ENCODE data around the gene NKAIN4. TPM values are rescaled to one million over a fixed set of nuclear protein-coding genes. Genes with fewer than 3 reads are reported as not detected.

NKAIN4 gene
- total and polyA plus RNA-seq, 2 donors (not counting 1 experiment from before 2014, with no cell fraction given) = not detected

DNA sequence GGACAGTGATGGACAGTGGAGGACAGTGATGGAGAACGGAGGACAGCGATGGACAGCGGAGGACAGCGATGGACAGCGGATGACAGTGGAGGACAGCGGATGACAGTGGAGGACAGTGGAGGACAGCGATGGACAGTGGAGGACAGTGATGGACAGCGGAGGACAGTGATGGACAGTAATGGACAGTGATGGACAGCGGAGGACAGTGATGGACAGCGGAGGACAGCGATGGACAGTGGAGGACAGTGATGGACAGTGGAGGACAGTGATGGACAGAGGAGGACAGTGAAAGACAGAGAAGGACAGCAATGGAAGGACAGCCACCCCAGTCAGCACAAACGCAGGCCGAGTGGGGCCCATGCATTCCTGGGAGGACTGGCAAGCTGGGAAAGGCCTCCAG lies 3.4 kb upstream of the NKAIN4 start:
- peaks cover 44% of the 10 kb centered on the region for H3K27me3 Mint-ChIP-seq
- H3K27ac Mint-ChIP-seq = no peak overlapping the region
- DNase-seq = no peak
- Histone ChIP-seq H3K79me2 (ENCODE audit: control insufficient read depth, insufficient read depth, low read length) (no peaks in the 10 kb centered on the region), H3K27ac (ENCODE audit: low read length in 2 of 2) (no peak overlapping the region), H3K27me3 (replicated peaks in 1 of 4; ENCODE audit: control extremely low read depth in 1 of 4, control insufficient read depth in 3 of 4, insufficient read depth in 4 of 4, low read length in 3 of 4) (peaks cover 0 to 47% (median 13%) of the 10 kb centered on the region in 4 experiments), H4K20me1 (ENCODE audit: control insufficient read depth, insufficient read depth, low read length, poor library complexity, severe bottlenecking) (no peaks in the 10 kb centered on the region), H3K36me3 (replicated peaks in 1 of 2; ENCODE audit: control extremely low read depth in 1 of 2, control insufficient read depth in 1 of 2, extremely low read depth in 1 of 2, insufficient read depth in 2 of 2, low read length in 1 of 2) (no peaks in the 10 kb centered on the region), H3K9me3 (ENCODE audit: control extremely low read depth in 1 of 3, control insufficient read depth in 2 of 3, insufficient read depth in 1 of 3, low read length in 2 of 3) (no peaks in the 10 kb centered on the region), H3K9ac (ENCODE audit: low read length) (no peak overlapping the region), H3K4me3 (ENCODE audit: control extremely low read depth in 1 of 5, extremely low read depth in 1 of 5, insufficient read depth in 1 of 5, low read depth in 2 of 5, low read length in 4 of 5) (no peak overlapping the region), H3K4me2 (replicated peaks; ENCODE audit: low read depth, low read length, poor library complexity, severe bottlenecking) (no peak overlapping the region), H3K4me1 (ENCODE audit: control insufficient read depth in 2 of 2, insufficient read depth in 2 of 2, low read length in 2 of 2) (peaks cover 8 to 11% of the 10 kb centered on the region in 2 donors), H2AFZ (ENCODE audit: insufficient read depth, low read depth, low read length, poor library complexity, severe bottlenecking) (no peak overlapping the region)
- WGBS (ENCODE audit: insufficient coverage) = 93% methylated on average over 8 of the region's 13 CpGs
- ATAC-seq (ENCODE audit: low read depth) = no peak
- peaks cover 8% of the 10 kb centered on the region for H3K4me1 Mint-ChIP-seq
- no peak overlapping the region for H3K4me3 Mint-ChIP-seq
- ChIA-PET POLR2A (no interaction called here), CTCF (no interaction called here)
- intact Hi-C loops (cut with micrococcal nuclease) = no loop called here
- no peaks in the 10 kb centered on the region for H3K9me3 Mint-ChIP-seq (ENCODE audit: insufficient read depth)
- TF ChIP-seq, protein P1, sequence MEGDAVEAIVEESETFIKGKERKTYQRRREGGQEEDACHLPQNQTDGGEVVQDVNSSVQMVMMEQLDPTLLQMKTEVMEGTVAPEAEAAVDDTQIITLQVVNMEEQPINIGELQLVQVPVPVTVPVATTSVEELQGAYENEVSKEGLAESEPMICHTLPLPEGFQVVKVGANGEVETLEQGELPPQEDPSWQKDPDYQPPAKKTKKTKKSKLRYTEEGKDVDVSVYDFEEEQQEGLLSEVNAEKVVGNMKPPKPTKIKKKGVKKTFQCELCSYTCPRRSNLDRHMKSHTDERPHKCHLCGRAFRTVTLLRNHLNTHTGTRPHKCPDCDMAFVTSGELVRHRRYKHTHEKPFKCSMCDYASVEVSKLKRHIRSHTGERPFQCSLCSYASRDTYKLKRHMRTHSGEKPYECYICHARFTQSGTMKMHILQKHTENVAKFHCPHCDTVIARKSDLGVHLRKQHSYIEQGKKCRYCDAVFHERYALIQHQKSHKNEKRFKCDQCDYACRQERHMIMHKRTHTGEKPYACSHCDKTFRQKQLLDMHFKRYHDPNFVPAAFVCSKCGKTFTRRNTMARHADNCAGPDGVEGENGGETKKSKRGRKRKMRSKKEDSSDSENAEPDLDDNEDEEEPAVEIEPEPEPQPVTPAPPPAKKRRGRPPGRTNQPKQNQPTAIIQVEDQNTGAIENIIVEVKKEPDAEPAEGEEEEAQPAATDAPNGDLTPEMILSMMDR (IDR thresholded peaks at IDR 0.05) = no peak

DNA sequence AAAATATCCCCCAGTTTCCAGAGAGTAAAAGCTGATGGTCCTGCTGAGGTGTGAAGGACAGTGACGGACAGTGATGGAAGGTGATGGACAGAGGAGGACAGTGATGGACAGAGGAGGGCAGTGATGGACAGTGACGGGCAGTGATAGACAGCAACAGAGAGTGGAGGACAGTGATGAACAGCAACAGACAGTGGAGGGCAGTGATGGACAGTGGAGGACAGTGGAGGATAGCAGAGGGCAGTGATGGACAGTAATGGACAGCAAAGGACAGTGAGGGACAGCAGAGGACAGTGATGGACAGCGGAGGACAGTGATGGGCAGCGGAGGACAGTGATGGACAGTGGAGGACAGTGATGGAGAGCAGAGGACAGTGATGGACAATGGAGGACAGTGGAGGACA lies 2.7 kb upstream of the NKAIN4 start:
- H4K20me1 ChIP-seq (ENCODE audit: control insufficient read depth, insufficient read depth, low read length, poor library complexity, severe bottlenecking) = no peaks in the 10 kb centered on the region
- TF ChIP-seq, protein P1 (IDR thresholded peaks at IDR 0.05) = no peak
- TF ChIP-seq EZH2 (IDR thresholded peaks at IDR 0.05; ENCODE audit: borderline replicate concordance, insufficient read depth, low read depth, low read length, poor library complexity, severe bottlenecking) = no peak
- POLR2A ChIA-PET = no interaction called here
- intact Hi-C loops (cut with micrococcal nuclease) = no loop called here
- CTCF ChIA-PET = no interaction called here
- 88% methylated on average over 4 of the region's 4 CpGs for WGBS (ENCODE audit: insufficient coverage)
- Mint-ChIP-seq H3K4me1 (peaks cover 8% of the 10 kb centered on the region), H3K27me3 (peaks cover 44% of the 10 kb centered on the region), H3K27ac (no peak overlapping the region), H3K9me3 (ENCODE audit: insufficient read depth) (no peaks in the 10 kb centered on the region), H3K4me3 (no peak overlapping the region)
- no peak overlapping the region for H3K27ac ChIP-seq (ENCODE audit: low read length in 2 of 2)
- H3K9me3 ChIP-seq (ENCODE audit: control extremely low read depth in 1 of 3, control insufficient read depth in 2 of 3, insufficient read depth in 1 of 3, low read length in 2 of 3) = no peaks in the 10 kb centered on the region
- no peak overlapping the region for H3K4me2 ChIP-seq (replicated peaks; ENCODE audit: low read depth, low read length, poor library complexity, severe bottlenecking)
- peaks cover 0 to 49% (median 14%) of the 10 kb centered on the region in 4 experiments for H3K27me3 ChIP-seq (replicated peaks in 1 of 4; ENCODE audit: control extremely low read depth in 1 of 4, control insufficient read depth in 3 of 4, insufficient read depth in 4 of 4, low read length in 3 of 4)
- no peak overlapping the region for H3K9ac ChIP-seq (ENCODE audit: low read length)
- no peaks in the 10 kb centered on the region for H3K36me3 ChIP-seq (replicated peaks in 1 of 2; ENCODE audit: control extremely low read depth in 1 of 2, control insufficient read depth in 1 of 2, extremely low read depth in 1 of 2, insufficient read depth in 2 of 2, low read length in 1 of 2)
- no peak for ATAC-seq (ENCODE audit: low read depth)
- no peak overlapping the region for H2AFZ ChIP-seq (ENCODE audit: insufficient read depth, low read depth, low read length, poor library complexity, severe bottlenecking)
- no peak overlapping the region for H3K4me3 ChIP-seq (ENCODE audit: control extremely low read depth in 1 of 5, extremely low read depth in 1 of 5, insufficient read depth in 1 of 5, low read depth in 2 of 5, low read length in 4 of 5)
- peaks cover 8 to 11% of the 10 kb centered on the region in 2 donors for H3K4me1 ChIP-seq (ENCODE audit: control insufficient read depth in 2 of 2, insufficient read depth in 2 of 2, low read length in 2 of 2)
- H3K79me2 ChIP-seq (ENCODE audit: control insufficient read depth, insufficient read depth, low read length) = no peaks in the 10 kb centered on the region
- no peak for DNase-seq
